Smooth muscle cell (in vitro differentiated cells): Measurements from ENCODE around the gene TNFAIP2. TPM values are rescaled to one million over a fixed set of nuclear protein-coding genes. Genes with fewer than 3 reads are reported as not detected.
"Not testable (repeated sequence)": the region's sequence is repeated elsewhere in the genome, so short reads cannot be mapped to it uniquely, and the experiment has no call there.

Experiments
- DNase-seq: peaks from one replicate; lab custom pipeline; 2025; ENCODE audit not compliant: unreplicated experiment; lab: John Stamatoyannopoulos, UW
- H2AFZ ChIP-seq: fragments of 200-600 bp; sonication (generic); 2 replicates; pipeline ENCODE4 v1.6.0; 2016; ENCODE audit warnings: antibody characterized with exemption, low read depth, mild to moderate bottlenecking
- H3F3A ChIP-seq: fragments of 200-600 bp; sonication (generic); 2 replicates; pipeline ENCODE4 v1.6.0; 2017; ENCODE audit warnings: antibody characterized with exemption, low read depth
- H3K27ac ChIP-seq: fragments of 200-600 bp; sonication (generic); 2 replicates; pipeline ENCODE4 v1.5.1; 2016; ENCODE audit warnings: low read depth, mild to moderate bottlenecking
- H3K27me3 ChIP-seq: fragments of 200-600 bp; sonication (generic); 2 replicates; pipeline ENCODE4 v1.6.1; 2016; ENCODE audit warnings: low read depth, mild to moderate bottlenecking
- H3K36me3 ChIP-seq: fragments of 200-600 bp; sonication (generic); 2 replicates; pipeline ENCODE4 v1.5.1; 2016; ENCODE audit warnings: low read depth
- H3K4me1 ChIP-seq: fragments of 200-600 bp; sonication (generic); 2 replicates; pipeline ENCODE4 v1.5.1; 2016; ENCODE audit warnings: low read depth
- H3K4me2 ChIP-seq: fragments of 200-600 bp; sonication (generic); 2 replicates; pipeline ENCODE4 v1.6.0; 2016; ENCODE audit warnings: mild to moderate bottlenecking
- H3K4me3 ChIP-seq: fragments of 200-600 bp; sonication (generic); 2 replicates; pipeline ENCODE4 v1.5.1; 2016; ENCODE audit warnings: mild to moderate bottlenecking
- H3K79me2 ChIP-seq: fragments of 200-600 bp; sonication (generic); 2 replicates; pipeline ENCODE4 v1.6.0; 2016; ENCODE audit warnings: low read depth, mild to moderate bottlenecking
- H3K9ac ChIP-seq: fragments of 200-600 bp; sonication (generic); 2 replicates; pipeline ENCODE4 v1.6.0; 2016; ENCODE audit warnings: low read depth
- H3K9me3 ChIP-seq: fragments of 200-600 bp; sonication (generic); replicated peaks from 2 replicates; pipeline ENCODE4 v1.5.1; 2016; ENCODE audit warnings: low read depth
- H4K20me1 ChIP-seq: fragments of 200-600 bp; sonication (generic); 2 replicates; pipeline ENCODE4 v1.6.0; 2016; ENCODE audit warnings: low read depth
- WGBS: methylation state at CpG from one replicate; pipeline ENCODE4 v1.1.7; 2016; ENCODE audit warnings: low lambda C conversion rate; 5-methylcytosine and 5-hydroxymethylcytosine counted together
- polyA plus RNA-seq: library from polyadenylated mRNA; unstranded; fragments of >200 nt; fragmentation: Nextera tagmentation; extraction: Ambion mirVana; gene quantifications from 2 replicates; pipeline ENCODE4 v1.2.1, GENCODE V29; 2016
- total RNA-seq: library from RNA; depleted of rRNA; stranded (reverse); fragments of >200 nt; gene quantifications from 2 replicates; pipeline ENCODE4 v1.2.3, GENCODE V29; 2014
- TF ChIP-seq, protein P1 (sequence below): fragments of 200-600 bp; sonication (generic); IDR thresholded peaks from 2 replicates; pipeline ENCODE4 v1.5.1; 2017; ENCODE audit warnings: borderline replicate concordance, mild to moderate bottlenecking, antibody characterized with exemption; ENCODE audit not compliant: insufficient read depth, poor library complexity, severe bottlenecking

Gene TNFAIP2
- total and polyA plus RNA-seq, 2 experiments from 2014 or later, result 35.7 to 76.5 TPM

DNA sequence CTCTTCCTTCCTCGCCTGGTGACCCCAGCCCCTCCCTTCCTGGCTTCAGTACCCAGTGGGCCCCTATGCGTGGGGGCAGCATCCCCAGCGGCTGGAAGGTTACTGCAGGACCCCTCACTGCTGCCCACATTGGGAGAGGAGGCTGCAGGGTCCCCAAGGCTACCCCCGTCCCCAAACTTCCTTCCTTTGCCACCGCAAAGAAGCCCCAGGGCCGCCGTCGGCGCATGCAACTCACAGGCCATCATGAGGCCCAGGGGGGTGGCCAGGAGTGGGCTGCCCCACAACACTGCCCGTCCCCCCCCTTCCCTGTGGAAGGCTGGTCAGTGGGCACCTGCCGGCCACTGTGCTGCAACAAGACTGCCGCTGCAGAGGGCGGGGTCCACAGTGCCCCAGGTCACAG lies 9.5 kb upstream of the TNFAIP2 start:
- no peak overlapping the region for H3K4me3 ChIP-seq
- WGBS, result 93% methylated on average over 13 of the region's 13 CpGs
- H3K4me2 ChIP-seq, result no peak overlapping the region
- no peaks in the 10 kb centered on the region for H3F3A ChIP-seq
- H3K36me3 ChIP-seq, result no peaks in the 10 kb centered on the region
- H2AFZ ChIP-seq, result no peak overlapping the region
- H3K27me3 ChIP-seq, result no peaks in the 10 kb centered on the region
- H3K79me2 ChIP-seq, result no peaks in the 10 kb centered on the region
- no peak overlapping the region for H3K9ac ChIP-seq
- TF ChIP-seq, protein P1, sequence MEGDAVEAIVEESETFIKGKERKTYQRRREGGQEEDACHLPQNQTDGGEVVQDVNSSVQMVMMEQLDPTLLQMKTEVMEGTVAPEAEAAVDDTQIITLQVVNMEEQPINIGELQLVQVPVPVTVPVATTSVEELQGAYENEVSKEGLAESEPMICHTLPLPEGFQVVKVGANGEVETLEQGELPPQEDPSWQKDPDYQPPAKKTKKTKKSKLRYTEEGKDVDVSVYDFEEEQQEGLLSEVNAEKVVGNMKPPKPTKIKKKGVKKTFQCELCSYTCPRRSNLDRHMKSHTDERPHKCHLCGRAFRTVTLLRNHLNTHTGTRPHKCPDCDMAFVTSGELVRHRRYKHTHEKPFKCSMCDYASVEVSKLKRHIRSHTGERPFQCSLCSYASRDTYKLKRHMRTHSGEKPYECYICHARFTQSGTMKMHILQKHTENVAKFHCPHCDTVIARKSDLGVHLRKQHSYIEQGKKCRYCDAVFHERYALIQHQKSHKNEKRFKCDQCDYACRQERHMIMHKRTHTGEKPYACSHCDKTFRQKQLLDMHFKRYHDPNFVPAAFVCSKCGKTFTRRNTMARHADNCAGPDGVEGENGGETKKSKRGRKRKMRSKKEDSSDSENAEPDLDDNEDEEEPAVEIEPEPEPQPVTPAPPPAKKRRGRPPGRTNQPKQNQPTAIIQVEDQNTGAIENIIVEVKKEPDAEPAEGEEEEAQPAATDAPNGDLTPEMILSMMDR, result no peak
- H4K20me1 ChIP-seq, result no peaks in the 10 kb centered on the region
- no peak for DNase-seq
- peaks cover 20% of the 10 kb centered on the region for H3K4me1 ChIP-seq
- H3K9me3 ChIP-seq, result no peaks in the 10 kb centered on the region
- no peak overlapping the region for H3K27ac ChIP-seq

GRCh38 chr14:103115086-103115679 lies 8.1 kb upstream of the TNFAIP2 start:
- H3K4me2 ChIP-seq, result not testable (repeated sequence)

DNA sequence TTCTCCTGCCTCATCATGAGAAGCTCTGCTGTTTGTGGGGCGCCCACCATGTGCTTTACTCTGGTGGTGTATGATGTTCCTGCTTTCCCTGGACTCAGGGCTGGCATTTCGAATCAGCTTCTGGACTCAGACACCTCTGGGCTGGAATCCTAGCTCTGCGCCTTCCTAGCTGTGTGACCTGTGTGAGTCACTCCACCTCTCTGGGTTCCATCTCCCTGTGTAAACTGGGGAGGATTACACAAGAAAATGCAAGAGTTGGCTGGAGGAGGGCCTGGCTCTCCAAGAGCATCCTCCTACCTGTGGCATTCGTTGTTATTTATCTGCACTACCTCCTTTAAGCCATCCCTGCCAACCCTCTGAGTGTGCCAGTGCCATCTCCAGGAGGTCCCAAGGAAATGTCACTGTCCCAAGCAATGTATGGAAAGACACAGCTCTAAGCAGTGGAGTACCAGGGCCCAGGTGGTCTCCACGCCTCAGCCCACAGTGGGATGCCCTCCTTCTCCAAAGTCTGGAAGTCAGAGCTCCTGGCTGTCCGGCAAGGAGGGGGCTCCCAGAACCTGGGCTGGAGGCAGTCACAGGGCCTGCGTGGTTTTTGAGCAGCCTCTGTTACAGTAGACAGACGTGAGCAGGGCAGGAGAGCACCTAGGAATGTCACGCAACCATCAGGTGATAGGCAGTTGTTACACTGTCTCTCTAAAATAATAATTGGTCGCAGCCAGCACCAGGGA lies 7.3 kb upstream of the TNFAIP2 start:
- Histone ChIP-seq H3K27me3 (no peaks in the 10 kb centered on the region), H3K27ac (no peak overlapping the region), H3F3A (no peaks in the 10 kb centered on the region), H2AFZ (no peak overlapping the region), H3K9me3 (no peaks in the 10 kb centered on the region), H4K20me1 (no peaks in the 10 kb centered on the region), H3K4me2 (no peak overlapping the region), H3K79me2 (no peaks in the 10 kb centered on the region), H3K4me1 (peaks cover 3% of the 10 kb centered on the region), H3K4me3 (no peak overlapping the region), H3K36me3 (no peaks in the 10 kb centered on the region), H3K9ac (no peak overlapping the region)
- 93% methylated on average over 10 of the region's 10 CpGs for WGBS
- TF ChIP-seq, protein P1, result no peak
- no peak for DNase-seq

More at GRCh38 chr14:103115086-103115679, 8.1 kb upstream of the TNFAIP2 start:
- not testable (repeated sequence) for H3K27me3 ChIP-seq, H3K4me3 ChIP-seq, H3K79me2 ChIP-seq, H3K9me3 ChIP-seq, H3K9ac ChIP-seq, H3F3A ChIP-seq, H2AFZ ChIP-seq, H3K27ac ChIP-seq, DNase-seq, H4K20me1 ChIP-seq, H3K36me3 ChIP-seq
- 87% methylated on average over 12 of the region's 12 CpGs for WGBS
- H3K4me1 ChIP-seq, result peaks cover 12% of the 10 kb centered on the region

DNA sequence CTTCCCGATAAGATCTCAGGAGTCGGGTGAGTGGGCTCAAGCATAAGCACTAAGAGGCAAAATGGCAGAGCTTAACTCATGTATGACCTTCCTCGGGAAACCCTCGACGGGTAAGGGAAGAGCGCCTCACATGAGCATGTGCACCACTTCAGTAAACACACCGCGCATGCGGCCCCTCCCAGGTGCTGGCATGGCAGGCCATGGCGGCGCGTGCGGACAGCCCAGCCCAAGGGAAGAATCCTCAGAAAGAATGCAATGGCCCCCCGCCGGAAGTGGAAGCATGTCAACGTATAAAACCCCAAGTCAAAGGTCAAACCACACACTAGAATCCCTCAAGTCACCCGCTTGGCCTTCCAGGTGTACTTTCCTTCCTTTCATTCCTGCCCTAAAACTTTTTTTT lies 6.6 kb upstream of the TNFAIP2 start:
- Histone ChIP-seq H3K4me2 (no peak overlapping the region), H3K27ac (no peak overlapping the region), H4K20me1 (no peaks in the 10 kb centered on the region), H3K9ac (no peak overlapping the region), H2AFZ (no peak overlapping the region), H3K36me3 (no peaks in the 10 kb centered on the region), H3K27me3 (no peaks in the 10 kb centered on the region), H3K79me2 (no peaks in the 10 kb centered on the region), H3F3A (no peaks in the 10 kb centered on the region), H3K4me1 (peaks cover 4% of the 10 kb centered on the region), H3K4me3 (no peak overlapping the region), H3K9me3 (no peaks in the 10 kb centered on the region)
- DNase-seq, result no peak
- 93% methylated on average over 17 of the region's 17 CpGs for WGBS
- TF ChIP-seq, protein P1, result no peak

DNA sequence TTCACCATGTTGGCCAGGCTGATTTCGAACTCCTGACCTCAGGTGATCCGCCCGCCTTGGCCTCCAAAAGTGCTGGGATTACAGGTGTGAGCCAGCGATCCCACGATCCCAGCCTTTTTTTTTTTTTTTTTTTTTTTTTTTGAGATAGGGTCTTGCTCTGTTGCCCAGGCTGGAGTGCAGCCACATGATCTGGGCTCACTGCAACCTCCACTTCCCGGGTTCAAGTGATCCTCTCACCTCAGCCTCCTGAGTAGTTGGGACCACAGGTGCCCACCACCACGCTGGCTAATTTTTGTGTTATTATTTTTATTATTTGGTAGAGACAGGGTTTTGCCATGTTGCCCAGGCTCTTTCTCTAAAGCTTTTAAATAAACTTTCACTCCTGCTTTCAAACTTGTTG lies 5.8 kb upstream of the TNFAIP2 start:
- not testable (repeated sequence) for H3K27ac ChIP-seq, H3K36me3 ChIP-seq, H3K4me3 ChIP-seq, H3K9ac ChIP-seq, H3F3A ChIP-seq, H3K79me2 ChIP-seq, H2AFZ ChIP-seq, DNase-seq, H3K27me3 ChIP-seq, H4K20me1 ChIP-seq, H3K9me3 ChIP-seq, H3K4me2 ChIP-seq
- H3K4me1 ChIP-seq, result peaks cover 12% of the 10 kb centered on the region
- 96% methylated on average over 7 of the region's 7 CpGs for WGBS
